Duodenal mucosa (tissue), 2 donors: Measurements from ENCODE around the gene BTBD17.
A peak's percentile ranks its signal among the peaks of the same experiment; 100 is the strongest.

ENCODE experiments used
- H3K27ac ChIP-seq: one replicate; pipeline ENCODE4 v1.7.0; 2013; ENCODE audit warnings: low read depth, low read length
- H3K27me3 ChIP-seq, 2 donors: one replicate each; pipeline ENCODE4 v1.7.0; 2013; ENCODE audit warnings: low read length in 2 of 2, control low read depth in 1 of 2; ENCODE audit not compliant: insufficient read depth in 2 of 2, control insufficient read depth in 1 of 2
- H3K36me3 ChIP-seq, 2 donors: one replicate each; pipeline ENCODE4 v1.7.0; 2013; ENCODE audit warnings: low read length in 2 of 2, control low read depth in 1 of 2; ENCODE audit not compliant: insufficient read depth in 2 of 2, control insufficient read depth in 1 of 2
- H3K4me1 ChIP-seq, 2 donors: one replicate each; pipeline ENCODE4 v1.7.0; 2013; ENCODE audit warnings: low read length in 2 of 2, control low read depth in 1 of 2; ENCODE audit not compliant: insufficient read depth in 2 of 2, control insufficient read depth in 1 of 2
- H3K4me3 ChIP-seq, 2 donors: one replicate each; pipeline ENCODE4 v1.7.0; 2013; ENCODE audit warnings: low read length in 2 of 2, low read depth in 1 of 2
- H3K9ac ChIP-seq, 2 donors: one replicate each; pipeline ENCODE4 v1.7.0; 2013; ENCODE audit warnings: low read length in 2 of 2, low read depth in 1 of 2
- H3K9me3 ChIP-seq, 2 donors: one replicate each; pipeline ENCODE4 v1.7.0; 2013; ENCODE audit warnings: low read length in 2 of 2, control low read depth in 1 of 2; ENCODE audit not compliant: control insufficient read depth in 1 of 2

Gene BTBD17

DNA sequence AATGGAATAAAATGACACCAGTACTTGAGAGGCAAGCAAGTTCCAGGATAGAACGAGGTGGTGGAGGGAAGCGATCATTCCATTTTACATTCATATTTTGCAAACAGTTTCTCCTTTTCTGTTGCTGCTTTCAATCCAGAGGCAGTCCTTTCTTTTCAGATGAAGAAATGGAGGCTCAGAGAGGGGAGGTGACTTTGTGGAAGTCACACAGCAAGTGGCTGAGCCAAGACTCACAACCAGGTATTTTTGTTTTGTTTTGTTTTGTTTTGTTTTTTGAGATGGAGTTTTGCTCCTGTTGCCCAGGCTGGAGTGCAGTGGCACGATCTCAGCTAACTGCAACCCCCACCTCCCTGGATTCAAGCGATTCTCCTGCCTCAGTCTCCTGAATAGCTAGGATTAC, 34.9 kb upstream of the BTBD17 start:
- no peaks in the 10 kb centered on the region for H3K27me3 ChIP-seq
- H3K4me3 ChIP-seq: no peak overlapping the region
- peaks cover 11% of the 10 kb centered on the region in 2 donors for H3K4me1 ChIP-seq
- no peaks in the 10 kb centered on the region for H3K36me3 ChIP-seq
- no peaks in the 10 kb centered on the region for H3K9me3 ChIP-seq
- no peak overlapping the region for H3K9ac ChIP-seq
- no peak overlapping the region for H3K27ac ChIP-seq

- peak overlapping the region in 1 of 2 donors; percentile 60 for H3K9ac ChIP-seq
- H3K4me1 ChIP-seq: peaks cover 11% of the 10 kb centered on the region in 2 donors
- H3K27ac ChIP-seq: no peak overlapping the region
- no peak overlapping the region for H3K4me3 ChIP-seq
- no peaks in the 10 kb centered on the region for H3K9me3 ChIP-seq
- no peaks in the 10 kb centered on the region for H3K36me3 ChIP-seq
- no peaks in the 10 kb centered on the region for H3K27me3 ChIP-seq
Measured at GRCh38 chr17:74394977-74395376, 33.3 kb upstream of the BTBD17 start.

DNA sequence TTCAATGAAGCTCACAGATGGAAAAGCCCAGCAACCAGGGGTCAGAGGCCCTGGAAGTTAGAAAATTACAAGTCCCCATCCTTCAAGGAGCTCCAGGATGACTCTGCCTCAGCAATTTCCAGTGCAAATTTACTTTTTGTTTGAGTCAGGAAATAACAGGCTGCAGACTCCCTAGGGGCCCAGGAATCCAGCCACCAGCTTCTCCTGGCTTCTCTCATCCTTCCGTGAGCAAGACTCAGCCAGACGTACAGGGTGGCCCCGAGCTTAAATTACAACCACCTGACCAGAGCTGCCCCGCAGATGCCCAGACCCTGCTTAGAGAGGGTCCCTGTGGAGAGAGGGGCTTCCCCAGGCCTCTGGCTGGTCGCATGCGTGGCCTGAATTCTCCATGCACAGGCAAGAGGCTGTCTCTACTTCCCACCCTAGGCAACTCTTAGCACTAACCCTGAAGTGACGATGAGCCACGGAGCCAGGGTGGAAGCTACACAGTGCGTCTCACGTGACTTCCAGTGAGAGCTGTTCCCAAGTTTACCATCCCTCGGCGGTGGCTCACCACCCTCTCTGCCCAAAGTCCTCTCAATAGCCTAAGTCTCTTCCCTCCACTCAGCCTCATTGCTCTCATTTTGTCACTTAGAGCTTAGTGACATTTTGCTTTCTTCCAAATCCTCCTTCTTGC, 32.7 kb upstream of the BTBD17 start:
- H3K36me3 ChIP-seq: no peaks in the 10 kb centered on the region
- no peaks in the 10 kb centered on the region for H3K27me3 ChIP-seq
- H3K4me3 ChIP-seq: no peak overlapping the region
- H3K9ac ChIP-seq: no peak overlapping the region
- H3K27ac ChIP-seq: no peak overlapping the region
- H3K4me1 ChIP-seq: peaks cover 11% of the 10 kb centered on the region in 2 donors
- no peaks in the 10 kb centered on the region for H3K9me3 ChIP-seq

DNA sequence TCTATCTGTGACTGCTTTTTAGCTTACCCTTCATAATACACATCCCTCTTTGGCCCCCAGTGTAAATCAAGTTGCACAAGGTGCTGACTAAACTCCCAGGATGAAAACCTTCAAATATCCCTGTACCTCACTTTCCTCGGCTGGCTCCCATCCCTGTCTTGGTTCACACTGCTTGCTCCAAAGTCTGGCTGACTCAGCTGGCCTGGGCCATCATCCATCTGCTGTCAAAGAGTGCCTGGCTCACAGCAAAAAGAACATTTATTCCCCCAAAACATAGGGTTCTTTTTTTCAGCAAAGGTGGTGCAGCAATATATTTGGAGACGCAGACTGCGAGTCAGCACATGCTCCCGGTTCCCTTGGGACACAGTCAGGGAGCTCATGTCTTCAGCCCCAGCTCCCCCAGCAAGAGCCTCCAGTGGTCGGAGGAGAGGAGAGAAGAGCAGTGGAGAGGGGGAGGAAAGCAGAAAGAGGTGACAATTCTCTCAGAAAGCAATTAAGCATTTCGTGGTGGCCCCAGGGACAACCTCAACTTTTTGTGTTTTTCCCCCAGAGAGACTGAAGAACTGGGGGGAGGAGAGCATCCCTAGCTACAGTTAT, 31.8 kb upstream of the BTBD17 start:
- no peaks in the 10 kb centered on the region for H3K27me3 ChIP-seq
- no peak overlapping the region for H3K4me3 ChIP-seq
- no peak overlapping the region for H3K9ac ChIP-seq
- H3K27ac ChIP-seq: no peak overlapping the region
- H3K9me3 ChIP-seq: no peaks in the 10 kb centered on the region
- peaks cover 11% of the 10 kb centered on the region in 2 donors for H3K4me1 ChIP-seq
- no peaks in the 10 kb centered on the region for H3K36me3 ChIP-seq

- no peak overlapping the region for H3K4me3 ChIP-seq
- no peak overlapping the region for H3K9ac ChIP-seq
- no peaks in the 10 kb centered on the region for H3K36me3 ChIP-seq
- H3K27me3 ChIP-seq: no peaks in the 10 kb centered on the region
- H3K9me3 ChIP-seq: no peaks in the 10 kb centered on the region
- peaks cover 11 to 13% of the 10 kb centered on the region in 2 donors for H3K4me1 ChIP-seq
- H3K27ac ChIP-seq: no peak overlapping the region
Measured at GRCh38 chr17:74392848-74393247, 31.2 kb upstream of the BTBD17 start.

DNA sequence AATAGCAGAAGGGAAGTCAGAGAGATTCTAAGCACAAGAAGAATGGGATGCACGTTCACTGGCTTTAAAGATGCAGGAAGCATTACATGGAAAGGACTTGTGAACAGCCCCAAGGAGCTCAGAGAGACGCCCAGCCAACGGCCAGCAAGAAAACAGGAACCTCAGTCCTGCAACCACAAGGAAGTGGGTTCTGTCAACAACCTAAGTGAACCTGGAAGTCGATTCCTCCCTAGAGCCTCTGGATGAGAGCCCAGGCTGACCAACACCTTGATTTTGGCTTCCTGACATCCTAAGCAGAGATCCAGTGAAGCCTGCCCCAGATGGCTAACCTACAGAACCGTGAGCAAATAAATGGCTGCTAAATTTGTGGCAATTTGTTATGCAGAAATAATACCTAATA, 30.1 kb upstream of the BTBD17 start:
- H3K4me3 ChIP-seq: no peak overlapping the region
- H3K4me1 ChIP-seq: peaks cover 16 to 24% of the 10 kb centered on the region in 2 donors
- H3K27ac ChIP-seq: no peak overlapping the region
- H3K9ac ChIP-seq: no peak overlapping the region
- H3K27me3 ChIP-seq: no peaks in the 10 kb centered on the region
- H3K36me3 ChIP-seq: no peaks in the 10 kb centered on the region
- no peaks in the 10 kb centered on the region for H3K9me3 ChIP-seq

DNA sequence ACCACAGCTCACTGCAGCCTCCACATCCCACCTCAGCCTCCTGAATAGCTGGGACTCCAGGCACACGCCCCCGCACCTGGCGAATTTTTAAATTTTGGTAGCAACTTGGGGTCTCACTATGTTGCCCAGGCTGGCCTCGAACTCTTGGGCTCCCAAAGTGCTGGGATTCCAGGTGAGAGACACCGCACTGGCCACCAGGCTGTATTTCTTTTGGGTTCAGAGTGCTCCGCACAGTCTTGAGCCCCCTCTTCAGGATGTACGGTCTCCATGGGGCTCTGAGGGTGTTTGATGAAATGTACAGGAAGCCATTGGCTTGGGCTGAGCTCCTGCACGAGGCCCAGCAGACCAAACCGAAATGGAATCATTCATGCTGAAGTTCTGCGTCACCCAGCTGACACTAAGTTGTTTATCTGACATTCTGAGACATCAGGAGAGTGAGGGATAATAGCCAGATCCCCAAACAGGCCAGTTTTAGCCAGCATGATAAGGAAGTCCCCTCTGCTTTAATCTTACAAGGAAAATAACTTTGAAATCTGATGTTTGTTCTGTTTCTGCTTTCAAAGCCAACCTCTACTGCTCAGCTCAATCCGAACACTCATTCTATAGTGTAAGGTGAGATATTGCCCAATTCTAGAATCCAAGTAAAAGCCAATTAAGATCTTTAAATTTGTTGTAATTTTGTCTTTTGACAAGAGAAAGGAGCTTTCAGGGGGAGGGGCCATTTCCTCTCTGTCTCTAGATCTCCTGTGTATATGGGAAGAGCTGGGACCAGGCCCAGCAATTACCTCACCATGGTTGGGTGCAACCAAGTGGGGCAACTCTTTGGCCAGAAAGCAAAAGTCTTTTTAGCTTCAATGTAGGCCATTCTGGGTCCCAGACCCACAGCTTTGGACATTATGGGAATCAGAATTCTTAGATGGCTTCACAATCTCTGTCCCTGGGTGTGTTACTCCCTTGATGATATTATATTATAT, 29.3 kb upstream of the BTBD17 start:
- no peaks in the 10 kb centered on the region for H3K9me3 ChIP-seq
- no peak overlapping the region for H3K9ac ChIP-seq
- H3K36me3 ChIP-seq: no peaks in the 10 kb centered on the region
- no peaks in the 10 kb centered on the region for H3K27me3 ChIP-seq
- peaks cover 24 to 31% of the 10 kb centered on the region in 2 donors for H3K4me1 ChIP-seq
- no peak overlapping the region for H3K4me3 ChIP-seq
- H3K27ac ChIP-seq: no peak overlapping the region

- H3K27me3 ChIP-seq: no peaks in the 10 kb centered on the region
- peaks cover 19 to 28% of the 10 kb centered on the region in 2 donors for H3K4me1 ChIP-seq
- H3K36me3 ChIP-seq: no peaks in the 10 kb centered on the region
- no peak overlapping the region for H3K9ac ChIP-seq
- H3K9me3 ChIP-seq: no peaks in the 10 kb centered on the region
- no peak overlapping the region for H3K4me3 ChIP-seq
- H3K27ac ChIP-seq: no peak overlapping the region
Measured at GRCh38 chr17:74389937-74390679, 28.4 kb upstream of the BTBD17 start.

DNA sequence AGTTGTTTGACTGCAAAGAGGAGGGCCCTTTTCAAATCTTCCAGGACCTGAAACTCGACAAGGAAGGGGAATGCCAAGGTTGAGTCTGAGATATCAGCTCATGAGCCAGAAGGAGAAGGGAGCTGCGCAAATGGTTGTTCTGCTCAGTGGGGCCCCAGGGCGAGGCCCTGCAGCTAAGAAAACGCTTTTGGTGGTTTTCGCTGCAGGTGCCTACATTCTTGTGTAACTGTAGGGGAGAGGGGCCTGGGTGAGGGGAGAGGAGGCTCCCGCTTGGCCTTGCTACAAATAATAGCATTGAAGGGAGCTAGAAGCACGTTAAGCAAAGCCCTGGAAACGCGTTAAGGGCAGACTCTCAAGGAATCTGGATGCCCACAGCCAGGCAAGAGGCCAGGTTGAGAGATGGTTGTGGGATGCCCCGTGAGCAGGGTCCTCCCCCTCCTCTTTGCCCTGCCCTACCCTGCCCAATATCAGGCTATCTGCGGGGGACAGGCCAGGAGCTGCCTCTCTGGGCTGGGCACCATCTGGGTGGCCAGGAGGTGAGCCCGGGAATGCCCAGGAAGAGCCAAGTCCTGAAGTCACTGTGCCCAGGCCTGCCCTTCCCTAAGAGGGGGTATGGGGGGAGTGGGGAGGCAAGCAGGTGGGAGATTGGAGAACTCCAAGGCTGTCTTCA, 27.6 kb upstream of the BTBD17 start:
- H3K9ac ChIP-seq: no peak overlapping the region
- H3K9me3 ChIP-seq: no peaks in the 10 kb centered on the region
- no peak overlapping the region for H3K27ac ChIP-seq
- H3K4me1 ChIP-seq: peaks cover 13 to 22% of the 10 kb centered on the region in 2 donors
- no peak overlapping the region for H3K4me3 ChIP-seq
- H3K36me3 ChIP-seq: no peaks in the 10 kb centered on the region
- no peaks in the 10 kb centered on the region for H3K27me3 ChIP-seq
